ENCODE results near the gene RPP25L. TPM values are rescaled to one million over a fixed set of nuclear protein-coding genes. Genes with fewer than 3 reads are reported as not detected.

RPP25L gene
- total RNA-seq, 4 donors from 2014 or later, result 17.0 to 39.0 (median 26.6) TPM

- DNase-seq (ENCODE audit: low spot score in 2 of 2), result no peak
- no peak overlapping the region for H3K4me3 ChIP-seq (ENCODE audit: low read depth, poor library complexity, severe bottlenecking)
- WGBS, 2 donors, result 30 to 33% methylated on average over 15 to 16 of the region's 16 CpGs
- intact Hi-C loops (cut with DNase I; ENCODE audit: low total_unique reads), result loop anchor here (5.0 to 10.0 kb wide), 2 partner anchors 40 to 157 kb away; no protein-coding TSS in a partner anchor
- TF ChIP-seq POLR2A (IDR thresholded peaks at IDR 0.05) (no peak), CTCF (IDR thresholded peaks at IDR 0.05) (no peak)
Observed at GRCh38 chr9:34591917-34592866, 19.7 kb downstream of the RPP25L start.

- WGBS, 2 donors, result 4 to 7% methylated on average over 36 to 50 of the region's 60 CpGs
- intact Hi-C loops (cut with DNase I; ENCODE audit: low total_unique reads), result loop anchor here (5.0 to 10.0 kb wide), 2 partner anchors 39 to 157 kb away; no protein-coding TSS in a partner anchor
- H3K4me3 ChIP-seq (ENCODE audit: low read depth, poor library complexity, severe bottlenecking), result peak overlapping the region; percentile 31
- TF ChIP-seq CTCF (IDR thresholded peaks at IDR 0.05) (peak in 1 of 3 donors; percentile 66), POLR2A (IDR thresholded peaks at IDR 0.05) (no peak)
- peak; percentile 80 to 97 for DNase-seq (ENCODE audit: low spot score in 2 of 2)
Observed at GRCh38 chr9:34591248-34591916, 20.5 kb downstream of the RPP25L start.

- 12 to 17% methylated on average over 28 to 40 of the region's 40 CpGs for WGBS, 2 donors
- peak; percentile 42 to 90 for DNase-seq (ENCODE audit: low spot score in 2 of 2)
- intact Hi-C loops (cut with DNase I; ENCODE audit: low total_unique reads), result loop anchor here (5.0 to 10.0 kb wide), 2 partner anchors 38 to 156 kb away; no protein-coding TSS in a partner anchor
- H3K4me3 ChIP-seq (ENCODE audit: low read depth, poor library complexity, severe bottlenecking), result peak overlapping the region; percentile 44
- TF ChIP-seq POLR2A (IDR thresholded peaks at IDR 0.05), result no peak
- no peak for TF ChIP-seq CTCF (IDR thresholded peaks at IDR 0.05)
Observed at GRCh38 chr9:34590381-34591247, 21.3 kb downstream of the RPP25L start.

- peak within 1 kb of the TSS; percentile 44 for H3K4me3 ChIP-seq (ENCODE audit: low read depth, poor library complexity, severe bottlenecking)
- intact Hi-C loops (cut with DNase I; ENCODE audit: low total_unique reads), result loop anchor here (5.0 to 10.0 kb wide), 2 partner anchors 38 to 155 kb away; no protein-coding TSS in a partner anchor
- DNase-seq (ENCODE audit: low spot score in 2 of 2), result peak in 1 of 2 donors; percentile 88
- WGBS, 2 donors, result 1 to 2% methylated on average over 32 to 66 of the region's 104 CpGs
- TF ChIP-seq CTCF (IDR thresholded peaks at IDR 0.05), result no peak
- TF ChIP-seq POLR2A (IDR thresholded peaks at IDR 0.05), result no peak
Observed at GRCh38 chr9:34589636-34590380, 22.1 kb downstream of the RPP25L start, which contains the start of gene CNTFR. Gene CNTFR, minus strand, starts transcription at chr9:34589724. Its CDS starts 20,743 bp downstream, at chr9:34568981.
